ENCODE data around the gene LDLRAD4. TPM values are rescaled to one million over a fixed set of nuclear protein-coding genes. Genes with fewer than 3 reads are reported as not detected.

The LDLRAD4 gene
- total RNA-seq, 1 donor: under 0.01 TPM

DNA sequence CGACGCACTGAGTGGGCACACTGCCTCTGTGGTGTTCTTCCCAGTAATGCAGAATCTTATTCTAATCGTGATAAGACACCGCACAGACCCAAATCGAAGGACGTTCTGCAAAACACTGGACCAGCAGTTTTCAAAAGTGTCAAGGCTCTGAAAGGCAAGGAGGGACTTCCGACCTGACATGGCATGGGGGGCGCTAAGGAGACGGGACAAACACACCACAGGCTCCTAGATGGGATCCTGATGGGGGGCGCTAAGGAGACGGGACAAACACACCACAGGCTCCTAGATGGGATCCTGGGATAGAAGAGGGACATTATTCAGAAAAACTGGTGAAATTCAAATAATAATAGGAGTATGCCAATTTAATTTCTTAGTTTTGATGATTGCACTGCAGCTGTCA lies 191.4 kb downstream of the LDLRAD4 start:
- H3K9me3 ChIP-seq (ENCODE audit: low read depth, low read length): peaks cover 5% of the 10 kb centered on the region
- H3K79me2 ChIP-seq (ENCODE audit: insufficient read depth, low read length): no peaks in the 10 kb centered on the region
- H3K27me3 ChIP-seq (ENCODE audit: insufficient read depth, low read length): peaks cover 3% of the 10 kb centered on the region
- no peaks in the 10 kb centered on the region for H3K36me3 ChIP-seq (ENCODE audit: insufficient read depth, low read length)
- H3K4me3 ChIP-seq (ENCODE audit: insufficient read depth, low read length): no peak overlapping the region
- TF ChIP-seq, protein P1, sequence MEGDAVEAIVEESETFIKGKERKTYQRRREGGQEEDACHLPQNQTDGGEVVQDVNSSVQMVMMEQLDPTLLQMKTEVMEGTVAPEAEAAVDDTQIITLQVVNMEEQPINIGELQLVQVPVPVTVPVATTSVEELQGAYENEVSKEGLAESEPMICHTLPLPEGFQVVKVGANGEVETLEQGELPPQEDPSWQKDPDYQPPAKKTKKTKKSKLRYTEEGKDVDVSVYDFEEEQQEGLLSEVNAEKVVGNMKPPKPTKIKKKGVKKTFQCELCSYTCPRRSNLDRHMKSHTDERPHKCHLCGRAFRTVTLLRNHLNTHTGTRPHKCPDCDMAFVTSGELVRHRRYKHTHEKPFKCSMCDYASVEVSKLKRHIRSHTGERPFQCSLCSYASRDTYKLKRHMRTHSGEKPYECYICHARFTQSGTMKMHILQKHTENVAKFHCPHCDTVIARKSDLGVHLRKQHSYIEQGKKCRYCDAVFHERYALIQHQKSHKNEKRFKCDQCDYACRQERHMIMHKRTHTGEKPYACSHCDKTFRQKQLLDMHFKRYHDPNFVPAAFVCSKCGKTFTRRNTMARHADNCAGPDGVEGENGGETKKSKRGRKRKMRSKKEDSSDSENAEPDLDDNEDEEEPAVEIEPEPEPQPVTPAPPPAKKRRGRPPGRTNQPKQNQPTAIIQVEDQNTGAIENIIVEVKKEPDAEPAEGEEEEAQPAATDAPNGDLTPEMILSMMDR (IDR thresholded peaks at IDR 0.05; ENCODE audit: extremely low read depth, low read depth, low read length): no peak
- no peak overlapping the region for H3K27ac ChIP-seq (ENCODE audit: low read depth, low read length)
- no peaks in the 10 kb centered on the region for H4K20me1 ChIP-seq (ENCODE audit: insufficient read depth, low read length)
- DNase-seq (ENCODE audit: insufficient read length, low spot score, missing footprints): no peak
- H2AFZ ChIP-seq (ENCODE audit: low read length): no peak overlapping the region
- H3K4me1 ChIP-seq (ENCODE audit: insufficient read depth, low read length): no peaks in the 10 kb centered on the region
- H3K4me2 ChIP-seq (ENCODE audit: insufficient read depth, low read length): no peak overlapping the region

DNA sequence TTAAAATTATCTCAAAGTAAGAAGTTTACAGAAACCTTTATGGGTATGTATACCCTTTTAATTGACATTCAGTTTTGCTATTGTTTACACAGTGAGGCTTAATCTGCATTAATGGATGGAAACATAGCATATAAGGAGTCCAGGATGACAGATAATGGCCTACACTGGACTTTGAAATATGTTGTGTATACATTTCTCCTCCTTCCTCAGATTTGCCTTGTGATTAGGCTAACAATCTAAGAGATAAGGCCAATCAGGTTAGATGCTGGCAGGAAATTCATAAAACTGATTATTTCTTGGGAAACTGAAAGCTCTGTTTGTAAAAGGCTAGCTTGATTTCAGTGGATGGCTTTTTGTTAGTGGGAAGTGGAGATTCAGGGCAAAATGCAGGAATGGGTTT lies 191.9 kb downstream of the LDLRAD4 start:
- Histone ChIP-seq H3K4me3 (ENCODE audit: insufficient read depth, low read length) (no peak overlapping the region), H2AFZ (ENCODE audit: low read length) (no peak overlapping the region), H3K27ac (ENCODE audit: low read depth, low read length) (no peak overlapping the region), H3K79me2 (ENCODE audit: insufficient read depth, low read length) (no peaks in the 10 kb centered on the region), H3K9me3 (ENCODE audit: low read depth, low read length) (peaks cover 5% of the 10 kb centered on the region), H3K36me3 (ENCODE audit: insufficient read depth, low read length) (no peaks in the 10 kb centered on the region), H3K4me2 (ENCODE audit: insufficient read depth, low read length) (no peak overlapping the region), H4K20me1 (ENCODE audit: insufficient read depth, low read length) (no peaks in the 10 kb centered on the region), H3K4me1 (ENCODE audit: insufficient read depth, low read length) (no peaks in the 10 kb centered on the region), H3K27me3 (ENCODE audit: insufficient read depth, low read length) (peaks cover 3% of the 10 kb centered on the region)
- DNase-seq (ENCODE audit: insufficient read length, low spot score, missing footprints): peak; percentile 8
- TF ChIP-seq, protein P1 (IDR thresholded peaks at IDR 0.05; ENCODE audit: extremely low read depth, low read depth, low read length): no peak

DNA sequence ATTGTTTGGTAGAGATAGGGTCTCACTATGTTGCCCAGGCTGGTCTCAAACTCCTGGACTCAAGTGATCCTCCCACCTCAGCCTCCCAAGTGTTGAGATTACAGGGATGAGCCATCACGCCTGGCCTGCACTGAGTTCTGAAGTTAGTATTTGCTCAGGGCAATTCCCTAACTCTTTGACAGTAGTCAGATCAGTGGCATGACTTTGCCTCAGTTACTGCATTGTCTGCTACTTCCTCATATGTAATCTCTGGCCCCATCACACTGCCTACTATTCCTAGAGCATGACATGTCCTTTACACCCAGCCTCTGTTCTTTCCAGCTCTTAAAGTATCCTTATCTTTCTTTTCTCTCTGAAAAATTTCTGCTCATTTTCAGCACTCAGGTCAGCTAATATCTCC lies 193.5 kb downstream of the LDLRAD4 start:
- peak; percentile 13 for DNase-seq (ENCODE audit: insufficient read length, low spot score, missing footprints)
- Histone ChIP-seq H2AFZ (ENCODE audit: low read length) (no peak overlapping the region), H3K27ac (ENCODE audit: low read depth, low read length) (no peak overlapping the region), H3K36me3 (ENCODE audit: insufficient read depth, low read length) (no peaks in the 10 kb centered on the region), H3K27me3 (ENCODE audit: insufficient read depth, low read length) (peaks cover 3% of the 10 kb centered on the region), H3K4me2 (ENCODE audit: insufficient read depth, low read length) (no peak overlapping the region), H3K4me1 (ENCODE audit: insufficient read depth, low read length) (no peaks in the 10 kb centered on the region), H3K79me2 (ENCODE audit: insufficient read depth, low read length) (no peaks in the 10 kb centered on the region), H3K4me3 (ENCODE audit: insufficient read depth, low read length) (no peak overlapping the region), H4K20me1 (ENCODE audit: insufficient read depth, low read length) (no peaks in the 10 kb centered on the region), H3K9me3 (ENCODE audit: low read depth, low read length) (peaks cover 5% of the 10 kb centered on the region)
- TF ChIP-seq, protein P1 (IDR thresholded peaks at IDR 0.05; ENCODE audit: extremely low read depth, low read depth, low read length): no peak

DNA sequence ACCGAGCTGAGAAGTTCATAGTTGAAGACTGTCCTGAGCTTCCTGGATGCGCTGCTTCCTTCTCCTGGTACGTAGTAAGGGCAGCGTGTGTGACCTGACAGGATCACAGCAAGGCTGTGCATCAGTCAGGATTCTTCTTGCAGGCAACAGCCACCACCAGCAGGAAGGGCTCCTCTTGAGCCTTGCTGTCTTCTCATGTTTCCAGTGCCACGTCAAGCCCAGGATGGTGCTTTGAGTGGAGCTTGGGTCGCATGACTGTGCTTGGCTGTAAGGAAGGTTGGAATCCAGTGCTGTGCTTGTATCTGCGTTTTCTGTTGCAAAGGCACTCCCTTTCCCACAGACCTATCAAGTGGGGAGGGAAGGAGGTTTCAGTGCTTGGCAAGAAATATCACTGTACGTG lies 194.3 kb downstream of the LDLRAD4 start:
- Histone ChIP-seq H3K4me1 (ENCODE audit: insufficient read depth, low read length) (no peaks in the 10 kb centered on the region), H3K79me2 (ENCODE audit: insufficient read depth, low read length) (no peaks in the 10 kb centered on the region), H3K9me3 (ENCODE audit: low read depth, low read length) (peaks cover 5% of the 10 kb centered on the region), H3K27me3 (ENCODE audit: insufficient read depth, low read length) (peaks cover 5% of the 10 kb centered on the region), H4K20me1 (ENCODE audit: insufficient read depth, low read length) (no peaks in the 10 kb centered on the region), H3K4me3 (ENCODE audit: insufficient read depth, low read length) (no peak overlapping the region), H3K36me3 (ENCODE audit: insufficient read depth, low read length) (no peaks in the 10 kb centered on the region), H2AFZ (ENCODE audit: low read length) (no peak overlapping the region), H3K27ac (ENCODE audit: low read depth, low read length) (no peak overlapping the region), H3K4me2 (ENCODE audit: insufficient read depth, low read length) (no peak overlapping the region)
- TF ChIP-seq, protein P1 (IDR thresholded peaks at IDR 0.05; ENCODE audit: extremely low read depth, low read depth, low read length): no peak
- DNase-seq (ENCODE audit: insufficient read length, low spot score, missing footprints): no peak
